Body of pancreas (tissue), 4 donors: ENCODE data around the gene NUDT12. TPM values are rescaled to one million over a fixed set of nuclear protein-coding genes. Genes with fewer than 3 reads are reported as not detected.
A peak's percentile ranks its signal among the peaks of the same experiment; 100 is the strongest.

Experiments
- ATAC-seq: fragments of 150-250 bp; one replicate; pipeline ENCODE4 v1.9.1; 2016
- DNase-seq, 4 donors: peaks; one replicate each; pipeline ENCODE4 v3.0.0-alpha.2; 2019
- H3K27ac ChIP-seq, 4 donors: fragments of 200-600 bp; sonication (generic); 1 replicate in 3 of 4; 2 replicates in 1 of 4; pipeline versions ENCODE4 v1.5.1 to v1.6.1; 2016 to 2019; ENCODE audit warnings: mild to moderate bottlenecking in 1 of 4, mixed read lengths in 1 of 4, moderate library complexity in 1 of 4
- H3K27me3 ChIP-seq, 2 donors: fragments of 200-600 bp; sonication (generic); one replicate each; pipeline ENCODE4 v1.6.0; 2016; ENCODE audit warnings: mild to moderate bottlenecking in 1 of 2
- H3K36me3 ChIP-seq, 2 donors: fragments of 200-600 bp; sonication (generic); replicated peaks in 1 of 2; 2 replicates each; pipeline ENCODE4 v1.5.1; 2016; ENCODE audit warnings: low read depth in 2 of 2; ENCODE audit not compliant: insufficient read depth in 1 of 2
- H3K4me1 ChIP-seq: fragments of 200-600 bp; sonication (generic); one replicate; pipeline ENCODE4 v1.6.0; 2016
- H3K4me3 ChIP-seq, 2 donors: fragments of 200-600 bp; sonication (generic); 1 replicate in 1 of 2; 2 replicates in 1 of 2; pipeline ENCODE4 v1.5.1; 2016 to 2019
- H3K9me3 ChIP-seq, 3 donors: fragments of 200-600 bp; sonication (generic); 1 replicate in 2 of 3; 2 replicates in 1 of 3; pipeline ENCODE4 v1.5.1; 2016
- POLR2A ChIP-seq, 3 donors: fragments of 450-650 bp; IDR thresholded peaks; one replicate each; pipeline ENCODE4 v1.6.1; 2016; ENCODE audit warnings: antibody characterized with exemption in 3 of 3, mild to moderate bottlenecking in 2 of 3
- WGBS, 2 donors: methylation state at CpG; one replicate each; pipeline ENCODE4 v1.1.5; 2017; 5-methylcytosine and 5-hydroxymethylcytosine counted together
- intact Hi-C: fragments of 100-400 bp; cut with DNase I; formaldehyde crosslinking; loops from one replicate; pipeline ENCODE4 v1.15.1; 2023
- total RNA-seq, 2 donors: library from RNA; depleted of rRNA; stranded (reverse); fragments of >200 nt; gene quantifications; one replicate each; pipeline ENCODE4 v1.1.0, GENCODE V29; 2016
- TF ChIP-seq, protein P1 (sequence below), 7 experiments: fragments of 450-650 bp in 4 of 7; fragments of 200-600 bp in 3 of 7; sonication (generic) in 3 of 7; IDR thresholded peaks; one replicate each; pipeline ENCODE4 v1.5.1; 2016 to 2019; ENCODE audit warnings: antibody characterized with exemption in 7 of 7

Gene NUDT12
- total RNA-seq, 2 donors from 2014 or later: 14.3 to 20.8 TPM

DNA sequence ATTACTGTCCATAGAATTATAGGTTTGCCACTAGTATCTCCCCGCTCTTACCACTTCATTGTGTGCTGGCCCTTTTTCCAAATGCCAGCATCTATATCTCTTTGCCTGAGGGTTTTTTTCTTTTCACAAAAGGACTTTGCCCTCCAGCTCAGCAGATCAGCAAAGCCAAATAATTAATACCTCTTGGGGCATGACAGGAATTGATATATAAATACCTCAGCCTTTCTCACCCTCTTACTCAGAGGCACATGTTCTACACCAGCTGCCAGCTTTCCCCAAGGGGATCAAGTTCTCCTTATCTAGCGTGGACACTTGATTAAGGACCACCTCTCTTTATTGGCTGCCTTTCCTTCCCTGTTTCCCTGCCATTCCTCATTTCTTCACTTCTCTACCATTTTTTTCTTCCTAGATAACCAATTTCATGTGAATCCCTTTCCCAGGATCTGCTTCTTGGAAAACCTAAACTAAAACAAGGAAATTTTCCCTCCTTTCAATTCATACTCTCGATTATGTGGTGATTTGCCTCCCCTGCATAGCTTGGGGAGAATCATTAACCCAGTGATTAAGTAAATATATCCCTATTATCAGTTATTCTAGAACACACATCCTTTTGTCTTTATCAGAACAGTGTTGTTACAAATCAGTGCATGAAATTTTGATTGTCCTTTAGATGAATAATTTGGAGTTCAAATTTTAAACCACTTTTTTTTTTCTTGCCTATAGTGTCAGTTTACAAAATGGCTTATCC, 6.9 kb upstream of the NUDT12 start:
- ATAC-seq (peak; percentile 98), DNase-seq (peak; percentile 65 to 89 (median 80))
- Histone ChIP-seq H3K9me3 (no peaks in the 10 kb centered on the region), H3K4me1 (peaks cover 25% of the 10 kb centered on the region), H3K4me3 (no peak overlapping the region), H3K27ac (peak overlapping the region; percentile 70 to 82 (median 74)), H3K27me3 (no peaks in the 10 kb centered on the region), H3K36me3 (no peaks in the 10 kb centered on the region)
- intact Hi-C loops: no loop called here
- TF ChIP-seq POLR2A (IDR thresholded peaks at IDR 0.05): no peak
- TF ChIP-seq, protein P1, sequence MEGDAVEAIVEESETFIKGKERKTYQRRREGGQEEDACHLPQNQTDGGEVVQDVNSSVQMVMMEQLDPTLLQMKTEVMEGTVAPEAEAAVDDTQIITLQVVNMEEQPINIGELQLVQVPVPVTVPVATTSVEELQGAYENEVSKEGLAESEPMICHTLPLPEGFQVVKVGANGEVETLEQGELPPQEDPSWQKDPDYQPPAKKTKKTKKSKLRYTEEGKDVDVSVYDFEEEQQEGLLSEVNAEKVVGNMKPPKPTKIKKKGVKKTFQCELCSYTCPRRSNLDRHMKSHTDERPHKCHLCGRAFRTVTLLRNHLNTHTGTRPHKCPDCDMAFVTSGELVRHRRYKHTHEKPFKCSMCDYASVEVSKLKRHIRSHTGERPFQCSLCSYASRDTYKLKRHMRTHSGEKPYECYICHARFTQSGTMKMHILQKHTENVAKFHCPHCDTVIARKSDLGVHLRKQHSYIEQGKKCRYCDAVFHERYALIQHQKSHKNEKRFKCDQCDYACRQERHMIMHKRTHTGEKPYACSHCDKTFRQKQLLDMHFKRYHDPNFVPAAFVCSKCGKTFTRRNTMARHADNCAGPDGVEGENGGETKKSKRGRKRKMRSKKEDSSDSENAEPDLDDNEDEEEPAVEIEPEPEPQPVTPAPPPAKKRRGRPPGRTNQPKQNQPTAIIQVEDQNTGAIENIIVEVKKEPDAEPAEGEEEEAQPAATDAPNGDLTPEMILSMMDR (IDR thresholded peaks at IDR 0.05): no peak
- WGBS, 2 donors: 14 to 27% methylated on average over 3 of the region's 3 CpGs

DNA sequence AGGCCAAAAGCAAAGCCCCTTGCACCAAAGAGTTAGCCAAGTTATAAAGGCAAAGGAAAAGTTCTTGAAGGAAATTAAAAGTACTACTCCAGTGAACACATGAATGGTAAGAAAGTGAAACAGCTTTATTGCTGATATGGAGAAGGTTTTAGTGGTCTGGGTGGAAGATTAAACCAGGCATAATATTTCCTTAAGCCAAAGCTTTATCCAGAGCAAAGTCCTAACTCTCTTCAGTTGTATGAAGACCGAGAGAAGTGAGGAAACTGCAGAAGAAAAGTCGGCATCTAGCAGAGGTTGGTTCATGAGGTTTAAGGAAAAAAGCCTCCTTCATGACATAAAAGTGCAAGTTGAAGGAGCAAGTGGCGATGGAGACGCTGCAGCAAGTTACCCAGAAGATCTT, 3.1 kb upstream of the NUDT12 start:
- WGBS, 2 donors: 87 to 88% methylated on average over 4 of the region's 4 CpGs
- H3K27me3 ChIP-seq: no peaks in the 10 kb centered on the region
- H3K9me3 ChIP-seq: no peaks in the 10 kb centered on the region
- no peak for TF ChIP-seq POLR2A (IDR thresholded peaks at IDR 0.05)
- TF ChIP-seq, protein P1 (IDR thresholded peaks at IDR 0.05): no peak
- peaks cover 40% of the 10 kb centered on the region for H3K4me1 ChIP-seq
- no peaks in the 10 kb centered on the region for H3K36me3 ChIP-seq
- H3K4me3 ChIP-seq: no peak overlapping the region
- intact Hi-C loops: no loop called here
- no peak for DNase-seq
- no peak for ATAC-seq
- H3K27ac ChIP-seq: no peak overlapping the region

DNA sequence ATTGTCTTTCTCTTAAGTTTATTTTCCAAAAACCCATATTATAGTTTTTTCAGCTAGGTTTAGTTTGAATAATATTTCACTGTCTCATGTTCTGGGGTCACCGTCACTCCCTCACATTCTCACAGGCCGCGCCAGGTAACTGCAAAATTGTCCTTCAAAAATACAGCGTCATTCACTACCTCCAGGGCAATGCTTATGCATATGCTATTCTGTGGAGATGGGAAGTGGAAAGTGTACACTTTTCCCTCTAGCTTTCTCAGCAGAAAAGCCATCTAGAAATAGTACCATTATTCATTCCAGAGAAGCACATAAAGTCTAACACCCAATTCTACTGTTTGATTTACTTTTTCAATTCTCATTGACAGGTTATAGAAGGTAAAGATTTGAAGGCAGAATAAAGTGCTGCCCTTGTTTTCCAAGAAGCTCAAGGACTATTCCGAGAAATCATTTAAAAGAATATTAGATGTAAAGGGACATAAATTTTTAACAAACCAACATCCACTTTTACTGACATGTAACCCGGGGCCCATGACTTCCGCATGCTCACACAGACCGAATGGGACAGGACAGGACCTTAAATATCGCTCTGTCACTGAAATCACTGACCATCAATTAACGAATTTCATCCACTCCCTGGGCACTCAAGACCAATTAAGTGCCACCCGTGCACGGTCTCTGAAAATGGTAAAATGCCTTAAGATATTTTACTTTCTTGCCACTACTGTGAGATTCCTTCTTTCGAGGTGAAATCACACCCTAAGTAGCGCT, 720 bp downstream of the NUDT12 start:
- DNase-seq: peak in 2 of 4 donors; percentile 13 to 31
- Histone ChIP-seq H3K9me3 (no peaks in the 10 kb centered on the region), H3K27ac (peak overlapping the region; percentile 82 to 94 (median 86)), H3K4me1 (peaks cover 30% of the 10 kb centered on the region), H3K36me3 (no peaks in the 10 kb centered on the region), H3K4me3 (peak overlapping the region; percentile 81 to 89), H3K27me3 (no peaks in the 10 kb centered on the region)
- TF ChIP-seq, protein P1 (IDR thresholded peaks at IDR 0.05): peak in 1 of 7 experiments; percentile 1
- no peak for TF ChIP-seq POLR2A (IDR thresholded peaks at IDR 0.05)
- ATAC-seq: peak; percentile 41
- WGBS, 2 donors: 12 to 16% methylated on average over 14 of the region's 14 CpGs
- intact Hi-C loops: no loop called here

DNA sequence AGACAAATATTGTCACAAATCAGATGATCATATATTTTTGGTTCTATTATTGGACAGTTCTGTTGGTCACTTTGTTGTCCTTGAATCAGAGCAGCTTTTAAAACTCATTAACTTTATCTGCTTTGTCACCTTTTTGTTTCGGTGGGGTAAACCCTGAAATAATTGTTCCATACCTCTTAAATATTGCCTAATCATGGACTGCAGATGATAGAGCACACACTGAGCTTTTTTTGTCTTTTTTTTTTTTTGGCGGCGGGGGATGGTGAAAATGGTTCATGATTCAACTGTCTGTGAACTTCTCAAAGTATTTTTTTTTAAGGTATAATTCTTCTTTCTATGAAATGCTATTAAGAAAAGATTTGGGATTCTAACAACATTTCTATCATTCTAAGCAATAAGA, 1.8 kb downstream of the NUDT12 start:
- no peaks in the 10 kb centered on the region for H3K9me3 ChIP-seq
- H3K4me3 ChIP-seq: no peak overlapping the region
- peaks cover 30% of the 10 kb centered on the region for H3K4me1 ChIP-seq
- TF ChIP-seq, protein P1 (IDR thresholded peaks at IDR 0.05): no peak
- TF ChIP-seq POLR2A (IDR thresholded peaks at IDR 0.05): no peak
- intact Hi-C loops: no loop called here
- 75 to 80% methylated on average over 3 of the region's 3 CpGs for WGBS, 2 donors
- ATAC-seq (no peak), DNase-seq (no peak)
- no peak overlapping the region for H3K27ac ChIP-seq
- H3K36me3 ChIP-seq: no peaks in the 10 kb centered on the region
- H3K27me3 ChIP-seq: no peaks in the 10 kb centered on the region
